Right atrium auricular region (tissue), 2 donors: ENCODE measurements around the gene BRSK2. TPM values are rescaled to one million over a fixed set of nuclear protein-coding genes. Genes with fewer than 3 reads are reported as not detected.
"Not testable (repeated sequence)": the region's sequence is repeated elsewhere in the genome, so short reads cannot be mapped to it uniquely, and the experiment has no call there.

Source experiments
- DNase-seq: peaks from one replicate; pipeline ENCODE4 v3.0.0-alpha.2; 2019; ENCODE audit warnings: low spot score
- H3K27ac ChIP-seq, 2 donors: fragments of 200-600 bp; sonication (generic); 1 replicate in 1 of 2; 2 replicates in 1 of 2; pipeline ENCODE4 v1.5.1; 2016 to 2019
- H3K27me3 ChIP-seq, 2 donors: fragments of 200-600 bp; sonication (generic); one replicate each; pipeline versions ENCODE4 v1.5.1 to v1.6.0; 2017 to 2019
- H3K36me3 ChIP-seq: fragments of 200-600 bp; sonication (generic); one replicate; pipeline ENCODE4 v1.5.1; 2016
- H3K4me1 ChIP-seq, 2 donors: fragments of 200-600 bp; sonication (generic); one replicate each; pipeline versions ENCODE4 v1.5.1 to v1.6.0; 2017 to 2019
- H3K4me3 ChIP-seq, 2 donors: fragments of 200-600 bp; sonication (generic); 1 replicate in 1 of 2; 2 replicates in 1 of 2; pipeline ENCODE4 v1.5.1; 2017 to 2019; ENCODE audit warnings: mild to moderate bottlenecking in 1 of 2, moderate library complexity in 1 of 2
- H3K9me3 ChIP-seq, 2 donors: fragments of 200-600 bp; sonication (generic); one replicate each; pipeline ENCODE4 v1.5.1; 2019
- total RNA-seq, 2 donors: library from RNA; depleted of rRNA; stranded (reverse); fragments of >200 nt; gene quantifications; one replicate each; pipeline ENCODE4 v1.1.0, GENCODE V29; 2016
- TF ChIP-seq, protein P1 (sequence below), 2 donors: fragments of 200-600 bp; sonication (generic); IDR thresholded peaks; one replicate each; pipeline ENCODE4 v1.5.1; 2019; ENCODE audit warnings: antibody characterized with exemption in 2 of 2

BRSK2 gene
- total RNA-seq, 2 donors from 2014 or later: 0.19 to 0.51 TPM

DNA sequence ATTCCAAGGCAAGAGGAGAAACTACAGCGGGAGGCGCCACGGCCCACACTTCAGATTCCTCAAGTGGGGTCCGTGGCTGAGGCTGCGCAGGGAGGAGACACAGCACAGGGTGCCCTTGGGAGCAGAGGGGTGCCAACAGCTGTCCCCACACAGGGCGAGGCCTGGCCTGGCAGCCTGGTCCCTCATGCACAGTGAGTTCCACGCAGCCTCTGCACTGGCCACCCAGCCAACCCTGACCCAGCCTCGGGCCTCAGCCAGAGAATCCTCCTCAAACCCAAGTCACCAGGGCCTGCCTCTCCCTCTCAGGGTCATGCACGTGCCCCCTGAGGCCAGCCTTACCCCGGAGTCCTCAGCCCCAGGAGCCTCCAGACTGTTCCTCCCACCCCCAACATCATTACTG lies 119.3 kb downstream of the BRSK2 start:
- Histone ChIP-seq H3K4me1 (peaks cover 0 to 72% of the 10 kb centered on the region in 2 donors), H3K27ac (no peak overlapping the region)

DNA sequence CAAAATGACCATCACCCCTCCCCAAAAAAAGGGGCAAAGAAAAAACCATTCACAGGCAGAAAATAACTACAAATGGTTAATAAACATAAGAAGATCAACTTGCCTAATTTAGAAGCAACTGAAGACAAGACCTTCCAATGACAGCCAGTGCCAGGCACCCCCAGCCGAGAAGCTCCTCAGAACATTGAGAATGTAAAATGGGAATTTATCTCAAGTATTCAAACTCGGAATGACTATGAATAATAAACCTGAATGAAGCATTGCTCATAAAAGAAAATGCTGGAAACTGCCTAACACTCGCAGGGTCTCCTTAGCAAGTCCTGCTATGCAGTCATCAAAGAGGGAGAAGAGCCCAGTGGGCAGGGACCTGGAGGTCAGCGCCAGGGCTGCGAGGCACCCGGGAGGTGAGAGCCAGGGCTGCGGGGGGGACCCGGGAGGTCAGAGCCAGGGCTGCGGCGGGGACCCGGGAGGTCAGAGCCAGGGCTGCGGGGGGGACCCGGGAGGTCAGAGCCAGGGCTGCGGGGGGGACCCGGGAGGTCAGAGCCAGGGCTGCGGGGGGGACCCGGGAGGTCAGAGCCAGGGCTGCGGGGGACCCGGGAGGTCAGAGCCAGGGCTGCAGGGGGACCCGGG lies 120.0 kb downstream of the BRSK2 start:
- TF ChIP-seq, protein P1, sequence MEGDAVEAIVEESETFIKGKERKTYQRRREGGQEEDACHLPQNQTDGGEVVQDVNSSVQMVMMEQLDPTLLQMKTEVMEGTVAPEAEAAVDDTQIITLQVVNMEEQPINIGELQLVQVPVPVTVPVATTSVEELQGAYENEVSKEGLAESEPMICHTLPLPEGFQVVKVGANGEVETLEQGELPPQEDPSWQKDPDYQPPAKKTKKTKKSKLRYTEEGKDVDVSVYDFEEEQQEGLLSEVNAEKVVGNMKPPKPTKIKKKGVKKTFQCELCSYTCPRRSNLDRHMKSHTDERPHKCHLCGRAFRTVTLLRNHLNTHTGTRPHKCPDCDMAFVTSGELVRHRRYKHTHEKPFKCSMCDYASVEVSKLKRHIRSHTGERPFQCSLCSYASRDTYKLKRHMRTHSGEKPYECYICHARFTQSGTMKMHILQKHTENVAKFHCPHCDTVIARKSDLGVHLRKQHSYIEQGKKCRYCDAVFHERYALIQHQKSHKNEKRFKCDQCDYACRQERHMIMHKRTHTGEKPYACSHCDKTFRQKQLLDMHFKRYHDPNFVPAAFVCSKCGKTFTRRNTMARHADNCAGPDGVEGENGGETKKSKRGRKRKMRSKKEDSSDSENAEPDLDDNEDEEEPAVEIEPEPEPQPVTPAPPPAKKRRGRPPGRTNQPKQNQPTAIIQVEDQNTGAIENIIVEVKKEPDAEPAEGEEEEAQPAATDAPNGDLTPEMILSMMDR (IDR thresholded peaks at IDR 0.05): no peak
- Histone ChIP-seq H3K4me3 (no peak overlapping the region), H3K27ac (no peak overlapping the region), H3K9me3 (no peaks in the 10 kb centered on the region), H3K4me1 (peaks cover 0 to 72% of the 10 kb centered on the region in 2 donors), H3K36me3 (no peaks in the 10 kb centered on the region), H3K27me3 (no peaks in the 10 kb centered on the region)
- DNase-seq: no peak

More for the DNA sequence above, 119.3 kb downstream of the BRSK2 start:
- no peaks in the 10 kb centered on the region for H3K36me3 ChIP-seq
- no peaks in the 10 kb centered on the region for H3K9me3 ChIP-seq
- DNase-seq: no peak
- no peaks in the 10 kb centered on the region for H3K27me3 ChIP-seq
- TF ChIP-seq, protein P1 (IDR thresholded peaks at IDR 0.05): no peak
- no peak overlapping the region for H3K4me3 ChIP-seq

DNA sequence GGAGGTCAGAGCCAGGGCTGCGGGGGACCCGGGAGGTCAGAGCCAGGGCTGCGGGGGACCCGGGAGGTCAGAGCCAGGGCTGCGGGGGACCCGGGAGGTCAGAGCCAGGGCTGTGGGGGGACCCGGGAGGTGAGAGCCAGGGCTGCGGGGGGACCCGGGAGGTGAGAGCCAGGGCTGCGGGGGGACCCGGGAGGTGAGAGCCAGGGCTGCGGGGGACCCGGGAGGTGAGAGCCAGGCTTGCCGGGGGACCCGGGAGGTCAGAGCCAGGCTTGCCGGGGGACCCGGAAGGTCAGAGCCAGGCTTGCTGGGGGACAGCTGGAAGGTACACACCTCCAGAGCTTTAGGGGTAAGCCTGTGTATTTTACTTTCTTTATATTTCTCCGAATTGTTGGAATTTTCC lies 120.6 kb downstream of the BRSK2 start:
- H3K27ac ChIP-seq, H3K36me3 ChIP-seq, H3K9me3 ChIP-seq, H3K4me3 ChIP-seq, DNase-seq, H3K27me3 ChIP-seq: not testable (repeated sequence)
- H3K4me1 ChIP-seq: peaks cover 0 to 72% of the 10 kb centered on the region in 2 donors

DNA sequence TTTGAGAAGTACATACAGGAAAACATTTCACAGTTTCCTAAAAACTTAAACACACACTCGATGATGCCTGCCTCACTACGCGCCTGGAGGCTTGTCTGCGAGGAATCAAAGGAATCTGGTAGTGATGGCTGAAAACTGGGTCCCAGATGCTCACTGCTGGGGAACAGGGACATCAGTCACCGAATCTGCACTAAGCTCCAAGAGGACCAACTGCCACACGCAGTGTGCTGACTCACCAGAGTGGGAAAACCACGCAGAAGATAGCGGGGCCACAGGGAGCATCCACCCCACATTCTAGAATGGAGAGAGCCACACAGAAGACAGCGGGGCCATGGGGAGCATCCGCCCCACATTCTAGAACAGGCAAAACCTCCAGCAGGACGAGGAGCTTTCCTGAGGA lies 121.2 kb downstream of the BRSK2 start:
- Histone ChIP-seq H3K4me3 (no peak overlapping the region), H3K9me3 (no peaks in the 10 kb centered on the region), H3K4me1 (peaks cover 0 to 72% of the 10 kb centered on the region in 2 donors), H3K27me3 (no peaks in the 10 kb centered on the region), H3K36me3 (no peaks in the 10 kb centered on the region), H3K27ac (no peak overlapping the region)
- DNase-seq: no peak
- TF ChIP-seq, protein P1 (IDR thresholded peaks at IDR 0.05): no peak

DNA sequence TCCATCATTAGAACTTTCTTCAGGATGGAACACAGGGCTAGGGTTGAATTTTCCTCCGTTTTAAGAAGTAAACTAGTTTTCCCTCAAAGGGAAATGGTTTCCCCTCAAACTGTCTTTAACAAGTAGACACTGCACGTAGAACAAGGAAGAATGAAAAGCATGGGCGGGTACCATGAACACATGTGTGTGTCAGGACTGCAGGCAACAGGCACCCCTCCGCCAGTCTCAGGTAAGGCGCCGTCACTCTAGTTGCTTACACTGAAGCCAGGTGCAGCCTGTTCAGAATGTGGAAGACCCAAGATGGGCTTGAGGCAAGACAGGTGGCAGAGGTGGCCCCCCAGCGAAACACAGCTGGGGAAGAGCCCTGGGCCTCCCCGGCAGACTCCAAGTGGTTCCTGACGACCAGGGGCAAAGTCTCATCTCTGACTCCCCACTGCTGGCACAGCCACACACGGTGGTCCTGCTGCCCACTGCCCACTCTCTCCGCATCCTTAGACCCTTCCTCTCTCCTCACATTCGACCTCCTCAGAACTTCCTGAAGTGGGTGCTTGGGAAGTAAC lies 122.3 kb downstream of the BRSK2 start:
- H3K4me1 ChIP-seq: peaks cover 0 to 72% of the 10 kb centered on the region in 2 donors
- H3K36me3 ChIP-seq: no peaks in the 10 kb centered on the region
- H3K27me3 ChIP-seq: no peaks in the 10 kb centered on the region
- DNase-seq: no peak
- no peak overlapping the region for H3K4me3 ChIP-seq
- H3K9me3 ChIP-seq: no peaks in the 10 kb centered on the region
- no peak overlapping the region for H3K27ac ChIP-seq
- TF ChIP-seq, protein P1 (IDR thresholded peaks at IDR 0.05): no peak

Other genes with a start within 250 kb of the BRSK2 start
- not detected for gene MUC5AC, start 232.0 kb upstream of the BRSK2 start, total RNA-seq
- gene MUC5B, start 166.9 kb upstream of the BRSK2 start, total RNA-seq: not detected
- 10 to 100 TPM; 29.6 to 41.0 TPM for gene TOLLIP, start 80.3 kb upstream of the BRSK2 start, total RNA-seq
- gene MOB2, start 96.8 kb downstream of the BRSK2 start, total RNA-seq: 10 to 100 TPM; 22.0 to 27.9 TPM
- 10 to 100 TPM in 1 of 2 donors, 1 to 10 TPM in 1; 4.4 to 24.5 TPM for gene DUSP8, start 182.3 kb downstream of the BRSK2 start, total RNA-seq
- gene KRTAP5-1, start 195.3 kb downstream of the BRSK2 start, total RNA-seq: not detected
- not detected for gene KRTAP5-2, start 208.4 kb downstream of the BRSK2 start, total RNA-seq
- not detected for gene KRTAP5-3, start 218.5 kb downstream of the BRSK2 start, total RNA-seq
- not detected for gene KRTAP5-4, start 232.2 kb downstream of the BRSK2 start, total RNA-seq
- gene KRTAP5-5, start 239.8 kb downstream of the BRSK2 start, total RNA-seq: not detected